Midbrain (tissue), 1 donor: ENCODE measurements around the gene SIN3B.
"Not testable (repeated sequence)": the region's sequence is repeated elsewhere in the genome, so short reads cannot be mapped to it uniquely, and the experiment has no call there.

Experiments used
- DNase-seq: peaks from one replicate; lab custom pipeline; 2025; lab: John Stamatoyannopoulos, UW

The SIN3B gene

DNA sequence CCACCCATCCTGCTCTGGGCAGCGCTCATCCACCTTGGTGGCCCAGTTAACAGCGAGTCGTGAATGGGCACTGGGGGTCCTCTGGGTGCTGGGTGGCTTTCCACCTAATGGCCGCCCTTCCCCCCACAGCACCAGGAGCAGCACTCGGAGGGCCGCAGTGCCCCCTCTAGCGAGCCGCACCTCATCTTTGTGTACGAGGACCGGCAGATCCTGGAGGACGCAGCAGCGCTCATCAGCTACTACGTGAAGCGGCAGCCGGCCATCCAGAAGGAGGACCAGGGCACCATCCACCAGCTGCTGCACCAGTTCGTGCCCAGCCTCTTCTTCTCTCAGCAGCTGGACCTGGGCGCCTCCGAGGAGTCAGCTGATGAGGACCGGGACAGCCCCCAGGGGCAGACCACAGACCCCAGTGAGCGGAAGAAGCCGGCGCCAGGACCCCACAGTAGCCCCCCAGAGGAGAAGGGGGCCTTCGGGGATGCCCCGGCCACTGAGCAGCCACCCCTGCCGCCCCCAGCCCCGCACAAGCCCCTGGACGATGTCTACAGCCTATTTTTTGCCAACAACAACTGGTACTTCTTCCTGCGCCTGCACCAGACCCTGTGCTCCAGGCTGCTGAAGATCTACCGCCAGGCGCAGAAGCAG, 40.3 kb downstream of the SIN3B start:
- no peak for DNase-seq

DNA sequence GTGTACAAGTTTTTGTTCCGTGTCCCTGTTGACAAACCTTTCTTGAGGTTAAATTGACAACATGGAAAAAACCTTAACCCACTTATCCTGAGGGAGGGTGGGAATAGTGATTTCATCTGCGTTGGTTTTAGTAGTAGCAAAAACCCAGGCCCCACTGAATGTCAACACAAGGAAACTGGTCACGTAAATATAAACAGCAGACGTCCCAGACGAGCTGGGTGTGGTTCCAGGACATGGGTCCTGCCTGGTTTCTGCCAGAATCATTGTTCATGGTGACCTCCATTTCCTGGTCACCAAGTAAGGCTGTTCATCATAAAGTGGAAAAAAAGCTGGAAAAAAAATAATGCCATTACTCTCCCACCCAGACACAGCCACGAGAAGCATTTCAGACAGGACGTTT, 42.7 kb downstream of the SIN3B start:
- no peak for DNase-seq

DNA sequence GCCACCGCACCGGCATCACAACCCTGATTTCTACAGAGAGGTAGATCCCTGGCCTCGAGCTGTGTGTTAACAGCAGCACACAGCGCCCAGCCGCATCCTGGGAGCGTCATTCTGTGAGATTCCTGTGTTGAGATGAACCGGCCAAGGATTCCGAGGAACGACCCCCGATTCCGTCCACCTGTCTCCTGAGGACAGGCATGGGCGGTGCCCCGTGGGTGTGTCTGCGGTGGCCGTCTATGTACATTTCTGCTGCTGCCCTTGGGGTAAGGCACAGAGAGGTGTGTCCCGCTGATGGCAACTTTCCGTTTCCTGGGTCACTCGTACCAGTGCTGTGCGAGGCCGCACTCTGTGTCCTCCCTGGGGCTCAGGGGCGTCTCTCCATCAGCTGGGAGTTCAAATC, 43.5 kb downstream of the SIN3B start:
- no peak for DNase-seq

DNA sequence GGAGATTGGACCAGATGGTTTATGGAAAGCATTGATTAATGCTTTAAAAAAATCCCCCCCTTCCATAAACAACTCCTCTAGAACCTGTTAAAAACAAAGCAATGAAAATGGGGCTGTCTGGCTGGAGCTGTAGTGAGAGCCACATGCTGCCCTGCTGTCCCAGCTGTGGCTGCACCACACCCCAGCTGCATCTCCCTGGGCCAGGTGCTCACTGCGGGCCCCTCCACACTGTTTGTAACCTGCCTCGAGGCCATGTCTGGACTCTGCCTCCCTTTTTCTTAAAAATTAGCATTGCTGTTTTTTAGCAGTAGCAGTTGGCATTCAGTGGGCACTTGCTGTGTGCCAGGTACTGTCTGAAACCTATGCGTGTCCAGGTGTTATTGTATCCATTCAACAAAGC, 44.4 kb downstream of the SIN3B start:
- no peak for DNase-seq

DNA sequence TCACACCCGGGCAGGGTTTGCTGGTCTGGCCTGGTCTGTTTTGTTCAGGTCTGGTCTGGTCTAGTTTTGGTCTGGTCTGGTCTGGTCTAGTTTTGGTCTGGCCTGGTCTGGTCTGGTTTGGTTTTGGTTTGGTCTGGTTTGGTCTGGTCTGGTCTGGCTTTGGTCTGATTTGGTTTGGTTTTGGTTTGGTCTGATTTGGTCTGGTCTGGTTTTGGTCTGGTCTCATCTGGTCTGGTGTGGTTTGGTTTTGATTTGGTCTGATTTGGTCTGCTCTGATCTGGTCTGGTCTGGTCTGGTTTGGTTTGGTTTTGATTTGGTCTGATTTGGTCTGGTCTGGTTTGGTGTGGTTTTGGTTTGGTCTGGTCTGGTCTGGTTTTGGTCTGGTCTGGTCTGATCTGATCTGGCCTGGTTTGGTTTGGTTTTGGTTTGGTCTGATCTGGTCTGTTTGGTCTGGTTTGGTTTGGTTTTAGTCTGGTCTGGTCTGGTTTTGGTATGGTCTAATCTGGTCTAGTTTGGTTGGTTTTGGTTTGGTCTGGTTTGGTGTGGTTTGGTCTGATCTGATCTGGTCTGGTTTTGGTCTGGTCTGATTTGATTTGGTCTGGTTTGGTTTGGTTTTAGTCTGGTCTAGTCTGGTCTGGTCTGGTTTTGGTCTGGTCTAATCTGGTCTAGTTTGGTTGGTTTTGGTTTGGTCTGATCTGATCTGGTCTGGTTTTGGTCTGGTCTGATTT, 45.2 kb downstream of the SIN3B start:
- no peak for DNase-seq

DNA sequence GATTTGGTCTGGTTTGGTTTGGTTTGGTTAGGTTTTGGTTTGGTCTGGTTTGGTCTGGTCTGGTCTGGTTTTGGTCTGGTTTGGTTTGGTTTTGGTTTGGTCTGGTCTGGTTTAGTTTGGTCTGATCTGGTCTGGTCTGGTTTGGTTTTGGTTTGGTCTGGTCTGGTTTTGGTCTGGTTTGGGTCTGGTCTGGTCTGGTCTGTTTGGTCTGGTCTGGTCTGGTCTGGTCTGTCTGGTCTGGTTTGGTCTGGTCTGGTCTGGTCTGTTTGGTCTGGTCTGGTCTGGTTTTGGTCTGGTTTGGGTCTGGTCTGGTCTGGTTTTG, 45.7 kb downstream of the SIN3B start:
- DNase-seq = not testable (repeated sequence)

DNA sequence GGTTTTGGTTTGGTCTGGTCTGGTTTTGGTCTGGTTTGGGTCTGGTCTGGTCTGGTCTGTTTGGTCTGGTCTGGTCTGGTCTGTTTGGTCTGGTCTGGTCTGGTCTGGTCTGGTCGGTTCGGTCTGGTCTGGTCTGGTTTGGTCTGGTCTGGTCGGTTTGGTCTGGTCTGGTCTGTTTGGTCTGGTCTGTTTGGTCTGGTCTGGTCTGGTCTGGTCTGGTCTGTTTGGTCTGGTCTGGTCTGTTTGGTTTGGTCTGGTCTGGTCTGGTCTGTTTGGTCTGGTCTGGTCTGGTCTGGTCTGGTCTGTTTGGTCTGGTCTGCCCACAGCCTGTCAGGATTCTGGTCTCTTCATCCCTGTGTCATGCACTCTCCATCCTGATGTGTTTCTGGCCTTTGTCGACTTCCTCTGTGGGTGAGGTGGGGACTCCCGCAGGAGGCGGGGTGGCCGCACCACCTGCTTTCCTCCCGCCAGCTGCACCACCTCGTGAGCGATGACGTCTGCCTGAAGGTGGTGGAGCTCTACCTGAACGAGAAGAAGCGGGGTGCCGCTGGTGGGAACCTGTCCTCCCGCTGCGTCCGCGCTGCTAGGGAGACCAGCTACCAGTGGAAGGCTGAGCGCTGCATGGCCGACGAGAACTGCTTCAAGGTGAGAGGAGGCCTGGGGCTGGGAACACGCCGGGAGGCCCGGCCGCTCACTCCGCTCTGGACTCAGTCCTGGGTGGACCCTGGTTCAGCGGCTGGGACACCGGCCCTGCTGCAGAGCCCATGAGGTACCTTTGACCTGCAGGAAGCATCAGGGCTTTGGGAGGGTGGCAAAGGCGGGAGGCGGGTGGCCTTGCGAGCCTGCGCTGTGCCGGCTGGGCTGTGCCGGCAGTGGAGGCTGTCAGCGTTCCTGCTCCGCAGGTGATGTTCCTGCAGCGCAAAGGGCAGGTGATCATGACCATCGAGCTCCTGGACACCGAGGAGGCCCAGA, 46.7 kb downstream of the SIN3B start:
- DNase-seq = no peak

DNA sequence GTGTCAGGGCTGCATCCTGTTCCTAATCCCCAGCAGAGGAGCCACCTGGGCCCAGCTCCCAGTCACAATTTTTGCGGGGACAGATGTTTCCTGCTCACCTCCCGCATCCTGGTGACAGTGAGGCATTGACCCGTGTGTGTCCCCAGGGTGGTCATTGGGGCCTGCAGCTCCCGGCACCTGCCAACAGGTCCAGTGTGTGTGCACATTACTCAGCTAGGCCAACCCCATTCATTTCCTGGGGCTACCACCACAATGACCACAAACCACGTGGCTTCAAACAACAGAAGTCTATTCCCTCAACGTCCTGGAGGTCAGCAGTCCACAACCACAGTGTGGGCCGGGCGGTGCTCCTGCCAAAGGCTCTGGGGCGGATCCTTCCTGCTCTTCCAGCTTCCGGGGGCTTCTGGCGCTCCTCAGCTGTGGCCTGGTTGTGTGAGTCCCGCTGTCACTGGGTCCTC, 47.7 kb downstream of the SIN3B start:
- no peak for DNase-seq

DNA sequence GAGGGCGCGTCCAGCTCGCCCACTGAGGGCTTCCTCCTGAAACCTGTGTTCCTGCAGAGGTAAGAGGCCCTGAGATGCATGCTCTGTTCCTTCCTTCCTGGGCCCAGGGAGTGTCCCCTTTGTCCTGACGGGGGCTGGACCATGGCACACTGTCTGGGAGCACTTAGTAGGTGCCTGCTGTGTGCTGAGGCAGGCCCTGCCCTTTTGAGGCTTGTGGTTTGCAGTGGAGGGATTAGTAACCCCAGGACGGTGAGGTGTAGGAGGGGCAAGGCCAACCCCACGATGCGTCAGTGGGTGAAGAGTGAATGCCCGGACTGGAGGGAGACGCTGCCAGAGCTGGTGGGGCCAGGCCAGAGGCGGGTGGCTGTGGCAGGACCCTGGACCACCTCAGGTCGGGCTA, 48.4 kb downstream of the SIN3B start:
- no peak for DNase-seq

DNA sequence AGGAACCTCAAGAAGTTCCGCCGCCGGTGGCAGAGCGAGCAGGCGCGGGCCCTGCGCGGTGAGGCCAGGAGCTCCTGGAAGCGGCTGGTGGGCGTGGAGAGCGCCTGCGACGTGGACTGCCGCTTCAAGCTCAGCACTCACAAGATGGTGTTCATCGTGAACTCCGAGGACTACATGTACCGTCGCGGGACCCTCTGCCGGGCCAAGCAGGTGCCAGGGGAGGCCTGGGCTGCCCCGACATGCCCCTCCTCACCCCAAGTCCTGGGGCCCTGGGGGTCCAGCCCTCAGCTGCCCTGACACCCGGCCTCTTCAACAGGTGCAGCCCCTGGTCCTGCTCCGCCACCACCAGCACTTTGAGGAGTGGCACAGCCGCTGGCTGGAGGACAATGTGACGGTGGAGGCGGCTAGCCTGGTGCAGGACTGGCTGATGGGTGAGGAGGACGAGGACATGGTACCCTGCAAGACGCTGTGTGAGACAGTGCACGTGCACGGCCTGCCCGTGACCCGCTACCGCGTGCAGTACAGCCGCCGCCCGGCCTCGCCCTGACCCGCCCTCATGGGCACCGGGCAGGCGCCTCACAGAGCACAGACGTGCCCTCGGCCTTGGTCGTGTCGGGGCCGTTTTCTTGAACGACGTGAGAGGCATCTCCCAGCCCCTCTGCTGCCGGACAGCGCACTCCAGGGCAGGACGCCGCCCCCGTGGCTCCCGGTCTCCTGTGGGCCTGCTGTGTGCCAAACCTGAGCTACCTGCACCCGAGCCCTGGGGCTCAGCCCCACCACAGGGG, 49.2 kb downstream of the SIN3B start:
- no peak for DNase-seq

DNA sequence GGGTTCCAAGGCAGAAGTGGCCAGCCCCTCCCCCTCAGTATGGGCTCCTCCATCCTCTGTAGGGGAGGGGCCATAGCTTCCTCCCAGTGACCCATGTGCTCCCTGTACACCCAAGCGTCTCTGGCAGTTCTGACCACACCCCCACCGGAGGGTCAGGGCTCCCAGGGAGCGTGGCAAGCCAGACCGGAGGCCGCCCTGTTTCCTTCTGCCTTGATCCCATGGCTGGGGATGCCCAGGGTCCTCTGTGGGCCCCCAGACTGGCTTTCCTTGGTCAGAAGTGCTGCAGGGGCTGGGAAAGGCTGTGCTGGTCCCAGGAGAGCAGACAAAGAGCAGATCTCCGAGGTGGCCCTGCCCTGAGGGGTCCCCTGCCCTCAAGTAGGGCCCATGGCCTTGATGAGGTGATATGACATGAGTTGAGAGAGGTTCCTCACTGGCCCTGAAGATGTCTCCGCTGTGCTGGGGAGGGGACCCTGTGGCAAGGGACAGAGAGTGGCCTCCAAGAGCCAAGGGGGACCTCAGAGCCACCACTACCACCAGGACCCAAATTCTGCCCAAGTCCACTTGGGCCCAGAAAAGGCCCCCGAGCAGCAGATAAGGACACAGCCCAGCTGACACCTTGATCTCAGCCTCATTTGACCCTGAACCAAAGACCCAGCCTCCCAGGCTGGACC, 51.8 kb downstream of the SIN3B start:
- no peak for DNase-seq

DNA sequence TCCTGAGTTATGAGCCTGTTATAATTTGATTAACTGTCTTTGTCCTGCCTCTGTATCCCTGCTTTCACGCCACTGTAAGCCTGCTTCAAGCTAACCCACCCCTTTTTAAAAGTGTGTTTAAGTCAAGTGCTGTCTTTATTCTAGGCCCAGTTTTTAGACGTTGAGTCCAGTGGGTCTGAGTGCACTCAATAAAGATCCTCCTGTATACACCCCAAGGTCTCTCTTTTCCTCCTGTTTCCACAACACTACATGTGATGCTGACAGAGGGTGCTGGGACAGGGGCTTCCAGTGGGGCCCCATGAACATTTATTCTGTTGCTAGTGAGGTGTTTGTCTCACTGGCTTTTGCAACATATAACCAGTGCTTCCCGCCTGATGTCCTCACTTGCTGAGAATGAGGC, 52.9 kb downstream of the SIN3B start:
- DNase-seq = no peak

DNA sequence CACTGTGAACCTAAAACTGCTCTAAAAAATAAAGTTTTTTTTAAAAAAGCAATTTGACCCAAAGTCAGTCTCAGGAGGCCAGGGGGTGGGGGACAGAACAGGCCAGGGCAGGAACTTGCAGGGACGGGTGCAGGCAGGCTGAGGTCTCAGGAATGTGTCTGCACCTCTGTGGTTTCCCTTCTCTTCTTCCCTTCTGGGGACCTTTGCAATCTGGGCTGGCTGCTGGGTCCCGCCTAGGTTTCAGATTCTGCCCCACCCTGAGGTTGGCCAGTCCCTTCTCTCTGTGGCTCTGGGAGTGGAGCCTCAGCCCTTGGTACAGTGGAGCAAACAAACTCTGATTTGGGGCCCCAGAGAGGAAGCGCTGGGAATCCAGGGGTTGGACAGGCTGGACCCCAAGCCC, 54.3 kb downstream of the SIN3B start:
- DNase-seq = no peak

DNA sequence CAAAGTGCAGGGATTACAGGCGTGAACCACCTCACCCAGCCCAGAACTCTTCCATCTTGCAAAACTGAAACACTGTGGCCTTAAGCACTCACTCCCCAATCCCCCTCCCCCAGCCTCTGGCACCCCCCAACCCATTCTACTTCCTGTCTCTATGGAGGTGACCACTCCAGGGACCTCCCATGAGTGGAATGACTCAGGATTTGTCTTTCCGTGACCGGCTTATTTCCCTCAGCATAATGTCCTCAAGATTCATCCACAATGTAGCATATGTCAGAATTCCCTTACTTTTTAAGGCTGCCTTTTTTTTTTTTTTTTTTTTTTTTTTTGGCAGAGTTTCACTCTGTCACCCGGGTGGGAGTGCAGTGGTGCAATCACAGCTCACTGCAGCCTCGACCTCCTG, 56.0 kb downstream of the SIN3B start:
- no peak for DNase-seq

DNA sequence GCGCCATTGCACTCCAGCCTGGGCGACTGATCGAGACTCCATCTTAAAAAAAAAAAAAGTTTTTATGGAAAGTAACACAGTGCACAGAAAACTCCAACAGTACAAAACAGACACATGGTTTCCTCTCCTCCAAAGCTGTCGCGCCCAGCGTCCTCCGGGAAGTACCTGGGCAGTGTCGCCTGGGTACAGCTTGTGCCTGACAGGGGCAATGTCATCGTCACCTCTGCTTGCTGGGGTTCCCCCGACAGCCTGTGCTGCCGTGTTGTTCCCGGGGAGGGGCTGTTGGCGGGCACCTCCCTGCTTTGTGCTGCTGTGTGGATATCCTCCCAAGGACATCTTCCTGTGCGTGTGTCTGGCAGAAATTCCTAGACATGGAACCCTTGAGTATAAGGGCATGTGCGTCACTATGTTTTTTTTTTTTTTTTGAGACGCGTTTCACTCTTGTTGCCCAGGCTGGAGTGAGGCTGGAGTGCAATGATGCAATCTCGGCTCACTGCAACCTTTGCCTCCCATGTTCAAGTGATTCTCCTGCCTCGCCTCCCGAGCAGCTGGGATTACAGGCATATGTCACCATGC, 57.2 kb downstream of the SIN3B start:
- DNase-seq = no peak

DNA sequence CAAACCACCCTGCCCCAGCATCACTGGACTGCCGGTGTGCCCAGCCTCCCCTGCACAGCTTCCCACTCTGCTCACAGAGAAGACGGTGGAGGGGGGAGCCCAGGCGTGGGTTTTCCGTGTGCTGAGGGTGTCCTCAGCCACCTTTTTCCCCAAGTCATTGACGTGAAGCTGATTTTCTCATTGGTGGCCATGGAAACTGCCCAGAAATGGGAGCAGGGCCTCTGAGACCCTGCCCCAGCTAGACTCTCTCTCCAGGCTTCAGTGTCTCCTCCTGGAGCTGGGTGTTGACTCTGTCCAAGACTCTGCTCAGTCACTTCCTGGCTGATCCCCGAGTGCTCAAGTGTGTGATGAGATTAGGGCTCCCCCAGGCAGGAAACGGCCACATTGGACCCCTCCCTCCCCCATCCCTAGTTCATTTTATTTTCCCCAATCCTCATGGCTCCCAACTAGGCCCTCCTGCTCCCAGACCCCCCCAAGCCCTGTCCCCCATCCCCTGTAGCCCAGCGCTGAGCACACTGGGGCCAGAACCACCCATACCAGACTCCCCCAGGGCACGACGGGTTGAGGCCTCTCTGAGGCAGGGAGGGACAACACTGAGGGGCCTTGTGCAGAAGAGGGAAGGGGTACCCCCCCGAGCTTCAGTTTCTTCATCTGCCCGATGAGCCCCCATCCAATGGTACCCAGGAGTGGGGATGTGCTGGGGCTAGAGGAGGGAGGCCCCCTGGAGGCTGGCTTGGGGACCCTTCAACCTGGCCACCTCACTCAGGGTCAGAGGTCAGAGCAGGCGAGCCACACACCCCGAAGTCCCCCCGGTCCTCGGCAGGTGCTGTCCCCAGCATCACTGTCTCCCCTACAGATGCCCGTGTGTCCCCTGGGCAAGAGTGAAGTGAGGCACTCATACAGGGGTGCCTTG, 58.4 kb downstream of the SIN3B start:
- no peak for DNase-seq

DNA sequence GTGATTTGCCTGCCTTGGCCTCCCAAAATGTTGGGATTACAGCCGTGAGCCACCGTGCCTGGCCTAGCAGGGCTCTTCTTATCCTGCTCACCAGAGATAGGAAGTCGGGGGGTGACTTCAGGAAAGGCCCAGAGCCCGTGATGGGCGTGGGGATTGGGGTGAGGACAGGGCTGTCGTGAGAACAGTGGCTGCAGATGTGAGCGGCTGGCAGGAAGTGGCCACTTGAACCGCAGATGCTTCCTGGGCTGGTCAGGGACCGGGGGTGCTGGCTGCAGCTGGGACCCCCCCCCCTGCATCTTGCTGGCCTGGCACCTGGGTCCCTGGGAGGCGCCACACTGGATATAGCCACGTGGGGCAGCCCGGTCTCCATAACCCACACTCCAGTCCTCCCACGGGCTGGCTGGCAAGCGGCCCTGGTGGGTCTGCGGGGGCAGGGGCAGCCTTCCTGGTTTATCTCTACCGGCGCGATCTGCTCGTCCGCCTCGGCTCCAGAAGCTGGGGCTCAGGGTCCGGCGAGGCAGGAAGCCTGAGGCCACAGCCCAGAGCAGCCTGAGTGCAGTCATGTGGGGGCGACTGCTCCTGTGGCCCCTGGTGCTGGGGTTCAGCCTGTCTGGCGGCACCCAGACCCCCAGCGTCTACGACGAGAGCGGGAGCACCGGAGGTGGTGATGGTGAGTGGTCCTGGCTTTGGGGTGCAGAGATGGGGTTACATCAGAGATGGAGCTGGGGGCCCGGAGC, 59.6 kb downstream of the SIN3B start, which contains the start of gene F2RL3:
TSS of gene F2RL3 (plus strand) at position 371 of the 737 bp plus-strand sequence. CDS start at position 562, 191 bp downstream.
- DNase-seq = no peak

DNA sequence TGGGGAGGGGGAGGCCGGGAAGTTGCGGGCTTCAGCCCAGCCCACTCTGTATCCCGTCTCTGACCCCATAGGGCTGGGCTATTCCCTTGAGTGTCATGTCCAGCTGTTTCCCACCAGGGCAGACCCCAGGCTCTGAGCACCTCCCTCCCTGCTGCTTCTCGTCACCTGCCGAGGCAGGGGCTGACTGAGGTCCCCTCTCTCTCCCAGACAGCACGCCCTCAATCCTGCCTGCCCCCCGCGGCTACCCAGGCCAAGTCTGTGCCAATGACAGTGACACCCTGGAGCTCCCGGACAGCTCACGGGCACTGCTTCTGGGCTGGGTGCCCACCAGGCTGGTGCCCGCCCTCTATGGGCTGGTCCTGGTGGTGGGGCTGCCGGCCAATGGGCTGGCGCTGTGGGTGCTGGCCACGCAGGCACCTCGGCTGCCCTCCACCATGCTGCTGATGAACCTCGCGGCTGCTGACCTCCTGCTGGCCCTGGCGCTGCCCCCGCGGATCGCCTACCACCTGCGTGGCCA, 60.2 kb downstream of the SIN3B start:
- DNase-seq = no peak
